ENCODE measurements around the gene PTPRR. TPM values are rescaled to one million over a fixed set of nuclear protein-coding genes. Genes with fewer than 3 reads are reported as not detected.

PTPRR gene
- total RNA-seq, 2 experiments from 2014 or later: not detected

DNA sequence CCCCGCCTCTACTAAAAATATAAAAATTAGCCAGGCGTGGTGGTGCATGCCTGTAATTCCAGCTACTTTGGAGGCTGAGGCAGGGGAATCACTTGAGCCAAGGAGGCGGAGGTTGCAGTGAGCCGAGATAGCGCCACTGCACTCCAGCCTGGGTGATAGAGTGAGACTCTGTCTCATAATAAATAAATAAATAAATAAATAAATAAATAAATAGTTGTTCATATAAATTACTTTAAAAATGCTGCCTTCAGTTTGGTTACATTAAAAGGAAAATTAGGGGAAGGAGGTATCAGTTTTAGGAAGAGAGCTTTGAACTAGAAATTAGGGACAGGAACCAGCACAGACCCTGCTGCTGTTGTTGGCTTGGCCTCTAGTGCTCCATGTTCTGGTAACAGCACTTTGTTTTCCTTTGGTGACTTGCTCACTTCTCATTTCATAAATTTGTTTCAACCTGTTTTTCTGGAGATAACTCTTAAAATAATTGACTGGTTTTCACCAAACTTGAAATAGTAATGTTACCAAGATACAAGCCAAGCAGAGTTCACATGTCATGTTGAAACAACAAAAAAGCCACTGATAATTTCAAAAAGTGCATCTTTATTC is 260.4 kb downstream of the PTPRR start:
- Mint-ChIP-seq H3K9me3 (no peaks in the 10 kb centered on the region), H3K27me3 (peaks cover 2% of the 10 kb centered on the region), H3K4me1 (peaks cover 12% of the 10 kb centered on the region), H3K36me3 (ENCODE audit: low read depth) (no peaks in the 10 kb centered on the region), H3K27ac (no peak overlapping the region), H3K4me3 (no peak overlapping the region)
- CTCF ChIA-PET: interaction anchor here (1.3 kb wide), 1 partner anchor 9 kb away, joined by 6 read pairs; no protein-coding TSS in a partner anchor
- no peak for DNase-seq
- POLR2A ChIA-PET: no interaction called here

DNA sequence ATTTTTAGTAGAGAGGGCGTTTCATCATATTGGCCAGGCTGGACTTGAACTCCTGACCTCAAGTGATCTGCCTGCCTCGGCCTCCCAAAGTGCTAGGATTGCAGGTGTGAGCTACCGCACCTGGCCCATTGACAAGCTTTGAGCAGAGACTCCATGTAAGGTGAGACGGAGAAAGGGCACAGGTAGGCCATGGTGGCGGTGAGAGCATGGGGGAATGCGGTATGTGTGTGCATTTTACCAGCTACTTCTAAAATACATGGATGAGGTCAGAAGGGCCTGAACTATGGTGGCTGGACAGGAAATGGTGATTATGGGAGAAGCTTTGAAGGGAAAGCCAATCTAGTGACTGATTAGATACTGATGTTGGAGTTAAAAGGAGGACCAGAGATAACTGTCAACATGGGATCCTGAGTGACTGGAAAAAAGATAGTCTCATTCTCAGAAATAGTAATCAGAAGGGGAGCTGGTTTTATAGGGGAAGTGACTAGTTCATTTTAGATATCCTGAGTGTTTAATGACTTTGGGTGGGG is 261.4 kb downstream of the PTPRR start:
- Mint-ChIP-seq H3K9me3 (no peaks in the 10 kb centered on the region), H3K4me3 (no peak overlapping the region), H3K27ac (no peak overlapping the region), H3K27me3 (peaks cover 2% of the 10 kb centered on the region), H3K4me1 (peaks cover 12% of the 10 kb centered on the region), H3K36me3 (ENCODE audit: low read depth) (no peaks in the 10 kb centered on the region)
- POLR2A ChIA-PET: no interaction called here
- no peak for DNase-seq
- CTCF ChIA-PET: interaction anchor here (1.3 kb wide), 1 partner anchor 10 kb away, joined by 6 read pairs; no protein-coding TSS in a partner anchor

DNA sequence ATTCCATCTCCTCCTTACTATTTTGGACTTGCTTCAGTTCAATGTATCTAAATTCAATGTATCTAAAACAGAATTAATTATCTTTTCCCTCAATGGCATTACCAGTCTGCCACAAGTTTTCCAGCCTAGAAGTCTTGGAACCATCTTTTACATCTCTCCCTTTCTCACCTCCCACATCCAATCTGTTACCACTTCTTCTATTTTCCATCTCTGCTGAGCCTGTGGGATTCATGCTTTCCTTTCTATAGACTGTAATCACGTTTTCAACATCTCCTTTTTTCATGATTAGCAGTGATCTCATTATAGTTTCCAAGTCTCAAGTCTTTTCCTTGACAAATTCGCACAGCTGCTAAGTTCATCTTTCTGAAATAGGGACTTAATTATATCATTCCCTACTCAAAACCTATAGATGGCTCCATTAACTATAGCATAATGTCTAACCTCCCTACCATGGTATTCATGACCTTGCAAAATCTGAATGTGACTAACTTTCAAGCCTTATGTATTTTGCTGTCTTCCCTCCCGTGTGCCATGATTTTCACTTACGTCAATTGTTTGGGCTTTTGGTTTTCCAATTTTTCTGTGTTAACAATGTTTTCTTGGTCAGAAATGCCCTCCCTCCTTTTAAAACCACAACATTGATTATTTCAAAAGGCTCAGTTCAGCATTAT is 262.8 kb downstream of the PTPRR start:
- no peaks in the 10 kb centered on the region for H3K36me3 Mint-ChIP-seq (ENCODE audit: low read depth)
- no peaks in the 10 kb centered on the region for H3K9me3 Mint-ChIP-seq
- DNase-seq: no peak
- H3K4me3 Mint-ChIP-seq: no peak overlapping the region
- CTCF ChIA-PET: no interaction called here
- no peak overlapping the region for H3K27ac Mint-ChIP-seq
- H3K27me3 Mint-ChIP-seq: peaks cover 2% of the 10 kb centered on the region
- POLR2A ChIA-PET: no interaction called here
- peaks cover 12% of the 10 kb centered on the region for H3K4me1 Mint-ChIP-seq

DNA sequence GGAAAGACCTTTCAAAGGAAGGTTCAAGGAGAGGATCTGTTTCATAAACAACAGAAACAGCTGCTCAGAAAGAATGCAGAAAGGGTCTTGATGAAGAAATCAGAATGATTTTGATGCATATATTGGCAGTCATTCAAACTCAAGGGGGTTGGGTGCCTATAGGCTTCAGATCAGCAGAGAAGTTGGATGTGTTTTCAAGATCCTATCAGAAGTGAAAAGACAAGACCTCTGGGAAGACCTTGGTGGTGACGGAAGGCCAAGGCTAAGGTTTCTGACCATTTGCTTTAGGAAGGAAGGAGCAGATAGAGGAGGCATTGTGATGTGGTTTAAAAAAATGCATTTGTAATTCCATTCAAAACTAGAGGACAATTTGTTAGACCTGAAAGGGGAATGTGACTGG is 268.1 kb downstream of the PTPRR start:
- peaks cover 1% of the 10 kb centered on the region for H3K27me3 Mint-ChIP-seq
- H3K9me3 Mint-ChIP-seq: no peaks in the 10 kb centered on the region
- no peaks in the 10 kb centered on the region for H3K36me3 Mint-ChIP-seq (ENCODE audit: low read depth)
- DNase-seq: no peak
- H3K4me1 Mint-ChIP-seq: no peaks in the 10 kb centered on the region
- POLR2A ChIA-PET: no interaction called here
- CTCF ChIA-PET: no interaction called here
- no peak overlapping the region for H3K27ac Mint-ChIP-seq
- H3K4me3 Mint-ChIP-seq: no peak overlapping the region

DNA sequence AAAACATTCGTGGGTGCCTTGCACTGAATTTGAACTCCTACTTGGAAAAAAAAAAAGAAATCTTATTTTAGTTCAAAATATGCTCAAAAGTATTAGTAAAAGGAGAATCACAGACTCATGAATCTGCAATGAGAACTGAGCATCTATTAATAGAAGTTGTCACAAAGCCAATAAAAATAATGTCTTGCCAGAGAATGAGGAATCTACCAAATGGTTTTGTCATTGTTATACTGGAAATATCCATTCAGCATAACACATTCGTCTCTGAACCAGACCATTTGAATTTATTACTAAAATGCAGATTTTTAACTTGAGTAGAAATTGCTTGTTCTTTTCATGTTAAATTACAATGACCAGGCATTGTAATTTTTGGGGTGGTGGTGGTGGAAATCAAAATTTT is 271.7 kb downstream of the PTPRR start:
- Mint-ChIP-seq H3K27me3 (peaks cover 4% of the 10 kb centered on the region), H3K4me3 (no peak overlapping the region), H3K27ac (no peak overlapping the region), H3K9me3 (no peaks in the 10 kb centered on the region), H3K36me3 (ENCODE audit: low read depth) (no peaks in the 10 kb centered on the region), H3K4me1 (peaks cover 8% of the 10 kb centered on the region)
- DNase-seq: no peak
- POLR2A ChIA-PET: interaction anchor here (0.8 kb wide), 1 partner anchor 20 kb away, joined by 3 read pairs; no protein-coding TSS in a partner anchor
- CTCF ChIA-PET: no interaction called here

DNA sequence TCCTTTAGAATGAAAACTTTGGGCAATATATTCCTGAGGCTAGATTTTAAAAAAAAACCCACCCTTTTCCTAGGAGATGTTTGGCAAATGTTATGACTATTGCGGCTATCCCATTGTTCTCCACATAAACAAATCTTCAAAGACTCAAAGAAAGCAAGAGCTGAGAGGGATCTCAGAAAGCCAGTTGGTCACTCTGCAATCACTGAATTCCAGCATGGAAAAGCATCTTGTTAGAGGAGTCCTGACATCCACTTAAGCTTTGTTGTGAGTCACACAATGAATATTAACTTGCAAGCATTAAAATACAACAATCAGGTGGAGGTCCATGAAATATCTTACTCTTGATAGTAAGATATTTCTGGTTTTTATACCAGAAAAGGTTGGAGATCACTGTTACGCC is 272.3 kb downstream of the PTPRR start:
- ChIA-PET POLR2A (no interaction called here), CTCF (no interaction called here)
- H3K4me3 Mint-ChIP-seq: no peak overlapping the region
- H3K9me3 Mint-ChIP-seq: no peaks in the 10 kb centered on the region
- peaks cover 4% of the 10 kb centered on the region for H3K27me3 Mint-ChIP-seq
- peaks cover 8% of the 10 kb centered on the region for H3K4me1 Mint-ChIP-seq
- H3K36me3 Mint-ChIP-seq (ENCODE audit: low read depth): no peaks in the 10 kb centered on the region
- H3K27ac Mint-ChIP-seq: no peak overlapping the region
- DNase-seq: no peak

DNA sequence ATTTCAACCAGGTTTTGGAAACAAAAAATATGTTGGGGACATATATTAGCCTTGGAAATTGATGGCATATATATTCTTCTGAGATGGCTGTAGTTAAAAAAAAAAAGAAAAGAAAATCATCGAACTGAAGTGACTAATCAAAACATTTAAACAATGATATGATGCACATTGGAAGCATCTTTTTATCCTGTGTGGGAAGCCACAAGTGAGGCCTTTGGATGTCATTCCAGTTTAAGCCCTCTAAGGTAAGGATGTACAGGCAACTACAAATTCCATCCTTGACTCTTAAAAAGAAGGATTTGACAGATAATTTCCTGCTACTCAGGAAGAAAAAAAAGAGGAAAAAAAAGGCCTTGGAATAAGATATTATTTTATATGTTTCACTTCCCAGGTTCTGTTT is 273.7 kb downstream of the PTPRR start:
- Mint-ChIP-seq H3K4me3 (no peak overlapping the region), H3K27ac (no peak overlapping the region), H3K36me3 (ENCODE audit: low read depth) (no peaks in the 10 kb centered on the region), H3K27me3 (peaks cover 4% of the 10 kb centered on the region), H3K4me1 (peaks cover 8% of the 10 kb centered on the region), H3K9me3 (no peaks in the 10 kb centered on the region)
- CTCF ChIA-PET: no interaction called here
- POLR2A ChIA-PET: no interaction called here
- DNase-seq: no peak

DNA sequence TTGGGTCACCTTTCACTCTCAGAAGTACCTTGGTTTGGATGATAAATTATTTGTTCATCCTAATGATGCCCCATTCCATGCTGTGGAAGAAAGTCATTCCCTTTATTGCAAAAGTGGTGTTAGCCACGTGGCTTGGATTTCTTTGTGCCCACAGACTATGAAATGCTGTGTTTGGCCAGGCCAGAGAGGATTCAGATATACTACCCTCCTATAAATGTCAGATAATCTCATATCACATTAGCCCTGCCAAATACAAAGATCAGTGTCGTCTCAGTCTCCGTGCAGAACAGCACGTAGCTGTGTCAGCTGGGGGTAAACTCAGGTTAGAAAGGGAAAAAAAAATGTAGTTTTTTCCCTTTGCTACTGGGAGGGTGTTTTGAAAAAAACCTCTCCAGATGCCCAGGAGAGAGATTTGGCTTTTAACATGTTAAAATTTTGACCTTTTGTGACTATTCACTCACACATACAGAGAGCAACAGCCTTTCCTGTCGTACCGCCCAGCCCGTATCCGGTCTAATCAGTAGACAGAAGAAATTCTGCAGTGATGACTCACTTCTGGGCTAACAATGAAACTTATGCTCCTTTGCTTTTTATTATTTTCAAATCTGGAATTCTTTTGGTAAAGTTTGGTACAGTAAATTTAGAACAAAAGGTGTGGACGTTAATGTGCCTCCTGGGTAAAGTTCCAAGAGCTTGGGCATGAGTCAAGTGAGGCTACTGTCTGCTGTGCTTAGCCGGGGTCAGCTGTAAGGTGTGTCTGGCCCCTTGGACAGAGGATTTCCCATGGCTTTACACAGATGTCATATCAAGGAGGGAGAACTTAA is 274.8 kb downstream of the PTPRR start:
- no peak overlapping the region for H3K4me3 Mint-ChIP-seq

DNA sequence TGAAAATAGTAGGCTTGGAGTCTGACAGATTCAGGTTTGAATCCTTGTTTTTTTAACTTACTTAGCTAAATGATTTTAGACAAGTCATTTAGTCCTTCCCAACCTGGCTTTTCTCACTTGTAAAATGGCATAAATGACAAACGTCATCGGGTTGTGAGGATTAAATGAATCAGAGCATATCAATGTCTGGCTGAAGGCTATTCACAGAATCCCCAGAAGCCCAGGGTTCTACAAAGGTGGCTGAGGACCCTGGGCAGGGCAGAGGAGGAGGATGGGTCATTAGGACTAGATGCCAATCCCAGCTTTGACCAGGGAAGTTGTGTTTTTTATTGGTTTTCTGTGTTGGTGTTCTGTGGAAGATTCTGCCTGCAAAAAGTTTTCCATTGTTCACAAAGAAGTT is 275.7 kb downstream of the PTPRR start:
- CTCF ChIA-PET: no interaction called here
- Mint-ChIP-seq H3K9me3 (no peaks in the 10 kb centered on the region), H3K27ac (no peak overlapping the region), H3K36me3 (ENCODE audit: low read depth) (no peaks in the 10 kb centered on the region), H3K4me3 (no peak overlapping the region), H3K4me1 (peaks cover 8% of the 10 kb centered on the region), H3K27me3 (peaks cover 4% of the 10 kb centered on the region)
- POLR2A ChIA-PET: no interaction called here
- DNase-seq: no peak

More for the DNA sequence above, 274.8 kb downstream of the PTPRR start:
- Mint-ChIP-seq H3K27ac (no peak overlapping the region), H3K4me1 (peaks cover 8% of the 10 kb centered on the region), H3K27me3 (peaks cover 4% of the 10 kb centered on the region), H3K36me3 (ENCODE audit: low read depth) (no peaks in the 10 kb centered on the region), H3K9me3 (no peaks in the 10 kb centered on the region)
- POLR2A ChIA-PET: no interaction called here
- CTCF ChIA-PET: no interaction called here
- no peak for DNase-seq

DNA sequence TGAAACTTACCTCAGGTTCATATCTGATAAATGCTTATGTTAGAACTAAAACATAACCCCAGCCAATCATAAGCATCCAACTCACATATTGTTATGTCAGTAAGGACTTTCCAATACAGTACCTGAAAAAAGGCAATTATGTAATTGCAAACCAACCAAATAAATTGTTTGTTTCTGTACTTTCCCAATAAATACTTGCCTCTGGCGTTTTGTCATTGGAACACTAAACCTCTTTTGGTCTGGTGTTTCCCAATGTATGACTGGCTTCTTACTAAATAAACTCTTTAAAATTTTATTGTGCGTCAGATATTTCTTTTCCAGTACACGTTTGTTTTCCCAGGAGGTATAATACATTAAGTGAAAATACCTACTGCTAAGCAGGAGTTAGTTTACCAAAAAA is 276.6 kb downstream of the PTPRR start:
- ChIA-PET CTCF (no interaction called here), POLR2A (no interaction called here)
- DNase-seq: no peak
- no peaks in the 10 kb centered on the region for H3K36me3 Mint-ChIP-seq (ENCODE audit: low read depth)
- no peak overlapping the region for H3K4me3 Mint-ChIP-seq
- H3K27me3 Mint-ChIP-seq: peaks cover 4% of the 10 kb centered on the region
- no peak overlapping the region for H3K27ac Mint-ChIP-seq
- no peaks in the 10 kb centered on the region for H3K9me3 Mint-ChIP-seq
- peaks cover 8% of the 10 kb centered on the region for H3K4me1 Mint-ChIP-seq

DNA sequence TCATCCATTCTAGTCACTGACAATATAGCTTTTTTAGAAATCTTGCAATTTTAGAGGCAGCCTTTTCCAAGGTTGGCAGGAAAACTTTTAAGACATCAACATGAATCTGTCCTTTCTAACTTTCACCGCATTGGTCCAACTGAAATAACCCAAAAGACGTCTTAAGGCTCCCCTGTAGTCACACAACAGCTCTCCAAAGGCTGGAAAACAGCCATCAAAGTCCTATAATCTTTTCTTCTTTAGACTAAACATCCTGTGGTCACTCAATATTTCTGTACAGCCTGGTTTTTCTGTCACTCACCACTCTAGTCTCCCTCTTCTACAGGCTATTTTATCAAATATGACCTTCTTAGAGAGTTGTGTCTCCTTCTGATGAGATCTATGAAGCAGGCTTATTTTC is 278.8 kb downstream of the PTPRR start:
- no peaks in the 10 kb centered on the region for H3K36me3 Mint-ChIP-seq (ENCODE audit: low read depth)
- no peaks in the 10 kb centered on the region for H3K9me3 Mint-ChIP-seq
- ChIA-PET CTCF (no interaction called here), POLR2A (no interaction called here)
- no peak overlapping the region for H3K27ac Mint-ChIP-seq
- peaks cover 8% of the 10 kb centered on the region for H3K4me1 Mint-ChIP-seq
- H3K27me3 Mint-ChIP-seq: peaks cover 2% of the 10 kb centered on the region
- DNase-seq: no peak
- H3K4me3 Mint-ChIP-seq: no peak overlapping the region

DNA sequence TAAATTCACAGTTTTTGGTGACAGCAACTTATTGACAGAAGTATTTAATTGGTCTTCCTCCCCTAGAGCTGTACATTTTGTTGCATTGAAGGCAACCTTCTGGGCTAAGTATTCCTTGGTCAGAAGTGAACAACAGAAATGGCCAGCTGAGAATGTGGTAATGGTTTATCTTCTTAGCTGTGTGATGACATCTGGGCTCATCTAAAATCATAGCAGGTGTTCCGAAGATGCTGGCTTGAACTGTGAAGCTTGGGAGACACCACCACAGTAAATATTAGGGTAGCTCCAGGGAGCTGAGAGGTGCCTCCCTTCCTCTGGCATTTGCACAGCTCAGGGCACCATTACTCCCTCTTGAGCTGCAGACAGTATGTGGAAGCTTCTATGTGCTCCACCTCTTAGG is 279.6 kb downstream of the PTPRR start:
- ChIA-PET POLR2A (no interaction called here), CTCF (no interaction called here)
- H3K4me3 Mint-ChIP-seq: no peak overlapping the region
- DNase-seq: no peak
- H3K27me3 Mint-ChIP-seq: no peaks in the 10 kb centered on the region
- H3K27ac Mint-ChIP-seq: no peak overlapping the region
- no peaks in the 10 kb centered on the region for H3K36me3 Mint-ChIP-seq (ENCODE audit: low read depth)
- H3K4me1 Mint-ChIP-seq: peaks cover 5% of the 10 kb centered on the region
- H3K9me3 Mint-ChIP-seq: no peaks in the 10 kb centered on the region

DNA sequence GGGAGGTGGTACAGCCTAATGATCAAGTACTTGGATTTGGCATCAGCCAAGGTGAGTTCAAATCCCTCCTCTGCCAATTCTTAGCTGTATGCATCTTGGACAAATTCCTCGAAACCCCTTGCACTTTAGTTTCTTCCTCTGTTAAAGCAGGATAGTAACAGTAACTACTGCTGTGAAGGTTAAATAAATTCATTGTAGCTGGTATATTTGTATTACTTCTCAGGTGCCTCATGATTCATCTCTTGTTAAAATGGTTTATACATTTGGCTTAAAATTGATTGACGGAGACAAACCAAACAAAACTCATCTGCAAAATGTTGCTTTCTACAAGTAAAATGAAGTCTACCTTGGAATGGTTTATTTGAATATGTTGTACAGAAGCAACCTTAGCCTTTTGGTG is 281.0 kb downstream of the PTPRR start:
- Mint-ChIP-seq H3K27me3 (no peaks in the 10 kb centered on the region), H3K4me1 (no peaks in the 10 kb centered on the region), H3K4me3 (no peak overlapping the region), H3K27ac (no peak overlapping the region), H3K9me3 (no peaks in the 10 kb centered on the region), H3K36me3 (ENCODE audit: low read depth) (no peaks in the 10 kb centered on the region)
- CTCF ChIA-PET: no interaction called here
- POLR2A ChIA-PET: no interaction called here
- no peak for DNase-seq

Data from activated CD4-positive, alpha-beta memory T cell treated with anti-CD3 and anti-CD28 coated beads, Interleukin-2, amount 10 ng/mL, durations not matched to agents 7 days and 5 days (primary cell).